Epithelial cell of esophagus (primary cell): ENCODE results near the gene IL20.
A peak's percentile ranks its signal among the peaks of the same experiment; 100 is the strongest.

ENCODE experiments used
- DNase-seq: peaks from one replicate; pipeline ENCODE4 v3.0.0; 2010; ENCODE audit warnings: low read depth
- H3K4me3 ChIP-seq: 2 replicates; pipeline ENCODE4 v1.5.1; 2011; ENCODE audit warnings: mild to moderate bottlenecking, low read length, control low read depth
- CTCF ChIP-seq: IDR thresholded peaks from 2 replicates; pipeline ENCODE4 v1.5.1; 2011; ENCODE audit warnings: low read depth, mild to moderate bottlenecking, low read length, control low read depth, inconsistent platforms; ENCODE audit not compliant: insufficient read depth; ENCODE audit errors: missing control alignments

IL20 gene

GRCh38 chr1:206899717-206900116 lies 34.3 kb downstream of the IL20 start:
- TF ChIP-seq CTCF, result no peak

GRCh38 chr1:206900149-206900548 lies 34.7 kb downstream of the IL20 start:
- DNase-seq, result no peak
- TF ChIP-seq CTCF, result no peak
- no peak overlapping the region for H3K4me3 ChIP-seq

More at GRCh38 chr1:206899717-206900116, 34.3 kb downstream of the IL20 start:
- H3K4me3 ChIP-seq, result no peak overlapping the region
- DNase-seq, result no peak

DNA sequence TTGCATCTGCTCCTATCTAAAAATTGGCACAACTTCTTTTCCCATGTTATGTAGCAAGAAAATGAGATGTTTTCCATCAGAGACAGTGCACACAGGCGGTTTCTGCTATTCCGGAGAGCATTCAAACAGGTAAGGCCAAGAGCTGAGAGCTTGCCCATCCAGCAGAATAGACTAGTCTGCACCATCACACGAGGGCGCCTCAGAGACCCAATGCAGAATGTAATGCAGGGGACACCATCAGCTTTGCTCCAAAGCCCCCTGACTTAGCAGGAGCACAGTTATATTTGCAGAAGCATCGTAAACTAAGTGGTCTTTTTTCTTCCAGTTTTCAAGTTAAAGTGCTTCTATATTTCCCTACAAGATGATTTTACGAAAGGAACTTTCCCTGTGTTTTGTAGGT lies 36.5 kb downstream of the IL20 start:
- TF ChIP-seq CTCF, result peak; percentile 0
- no peak overlapping the region for H3K4me3 ChIP-seq
- no peak for DNase-seq

DNA sequence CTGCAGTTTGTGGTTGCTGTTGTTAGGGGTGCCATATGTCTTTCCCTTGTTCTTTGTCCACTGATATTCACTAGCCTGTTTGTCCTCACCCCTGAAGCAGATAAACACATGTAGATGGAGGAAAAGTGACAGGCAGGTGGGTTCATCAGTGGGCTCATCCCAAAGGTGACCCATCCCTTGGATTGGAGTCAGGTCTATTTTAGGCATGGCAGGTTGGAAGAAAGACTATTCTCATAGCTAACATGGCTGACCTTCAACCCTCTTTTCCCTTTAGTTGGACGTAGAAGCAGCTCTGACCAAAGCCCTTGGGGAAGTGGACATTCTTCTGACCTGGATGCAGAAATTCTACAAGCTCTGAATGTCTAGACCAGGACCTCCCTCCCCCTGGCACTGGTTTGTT lies 37.3 kb downstream of the IL20 start:
- H3K4me3 ChIP-seq, result no peak overlapping the region
- no peak for TF ChIP-seq CTCF
- no peak for DNase-seq

DNA sequence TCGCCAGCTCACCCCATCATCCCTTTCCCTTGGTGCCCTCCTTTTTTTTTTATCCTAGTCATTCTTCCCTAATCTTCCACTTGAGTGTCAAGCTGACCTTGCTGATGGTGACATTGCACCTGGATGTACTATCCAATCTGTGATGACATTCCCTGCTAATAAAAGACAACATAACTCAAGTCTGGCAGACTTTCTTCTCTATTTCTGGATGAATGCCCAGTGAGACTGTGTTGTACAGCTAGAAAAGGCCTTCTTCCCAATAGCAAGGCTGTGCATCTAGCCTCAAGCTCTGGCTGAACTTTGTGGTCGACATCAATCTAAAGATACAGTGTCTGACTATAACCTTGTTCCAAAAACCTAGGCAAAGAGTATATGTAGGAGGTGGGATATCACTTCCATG lies 38.3 kb downstream of the IL20 start:
- TF ChIP-seq CTCF, result no peak
- H3K4me3 ChIP-seq, result no peak overlapping the region
- DNase-seq, result no peak

DNA sequence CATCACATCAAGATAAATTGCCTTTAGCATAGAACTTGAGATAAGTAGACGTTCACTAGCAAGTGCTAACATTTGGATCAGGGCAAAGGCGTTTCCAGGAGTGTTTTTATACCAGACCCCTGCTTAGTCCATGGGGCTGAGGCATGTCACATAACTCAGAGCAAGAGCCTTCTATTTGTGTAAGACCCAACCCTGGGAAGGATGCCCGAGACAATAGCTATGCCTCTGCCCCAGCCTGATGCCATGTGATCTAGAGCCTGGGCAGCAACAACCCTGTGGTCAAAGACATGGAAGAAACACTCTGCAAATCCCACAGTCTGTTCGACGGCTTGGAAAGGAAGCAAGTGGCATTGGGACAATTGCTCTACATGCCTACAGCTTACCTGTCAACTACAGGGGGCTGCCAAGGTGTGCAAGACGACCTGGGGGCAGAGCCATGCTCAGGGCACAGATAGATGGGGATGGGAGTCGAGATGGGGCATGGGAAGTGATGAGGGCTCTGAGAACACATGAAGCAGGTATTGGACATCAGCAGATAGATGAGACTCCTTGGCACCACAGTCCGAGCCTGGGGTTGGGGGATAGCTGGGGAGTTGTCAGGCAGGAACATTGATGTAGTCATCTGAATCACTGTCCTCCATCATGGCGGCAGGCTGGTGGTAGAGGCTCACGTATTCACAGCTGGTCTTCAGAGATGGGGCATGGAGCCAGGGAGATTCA lies 39.2 kb downstream of the IL20 start:
- H3K4me3 ChIP-seq, result no peak overlapping the region

More for the DNA sequence above, 39.2 kb downstream of the IL20 start:
- DNase-seq, result no peak
- TF ChIP-seq CTCF, result no peak
